GM12801 (cell line): ENCODE measurements around the gene INSYN1.

Experiments
- CTCF ChIP-seq: IDR thresholded peaks from one replicate; pipeline ENCODE4 v1.5.1; 2011; ENCODE audit warnings: control low read depth; ENCODE audit not compliant: insufficient read length; ENCODE audit errors: extremely low read depth

The INSYN1 gene

DNA sequence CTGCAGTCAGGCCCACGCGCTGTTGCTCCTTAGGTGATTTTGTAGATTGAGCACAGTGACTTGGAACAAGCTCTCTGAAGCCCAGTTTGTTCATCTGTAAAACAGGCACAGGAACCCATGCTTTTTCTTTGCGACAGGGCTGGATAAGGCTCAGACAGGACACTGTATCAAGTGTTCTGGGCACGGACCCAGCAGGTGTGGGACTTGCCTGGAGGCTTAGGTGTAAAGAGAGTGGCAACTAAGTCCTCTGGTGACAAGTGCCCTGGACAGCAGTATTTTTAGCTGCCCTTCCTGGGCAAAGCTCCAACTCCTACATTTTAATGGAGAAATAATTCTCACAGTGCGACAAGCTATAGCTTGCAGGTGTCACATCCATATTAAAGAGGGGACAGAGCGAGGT lies 36.7 kb downstream of the INSYN1 start:
- no peak for TF ChIP-seq CTCF

- TF ChIP-seq CTCF, result no peak
Measured at GRCh38 chr15:73715417-73715816, 37.7 kb downstream of the INSYN1 start.

- no peak for TF ChIP-seq CTCF
Measured at GRCh38 chr15:73714695-73715301, 38.4 kb downstream of the INSYN1 start.

GRCh38 chr15:73712107-73712506 lies 41.0 kb downstream of the INSYN1 start:
- no peak for TF ChIP-seq CTCF

- no peak for TF ChIP-seq CTCF
Measured at GRCh38 chr15:73711526-73711925, 41.6 kb downstream of the INSYN1 start.

GRCh38 chr15:73710321-73710720 lies 42.8 kb downstream of the INSYN1 start:
- no peak for TF ChIP-seq CTCF

DNA sequence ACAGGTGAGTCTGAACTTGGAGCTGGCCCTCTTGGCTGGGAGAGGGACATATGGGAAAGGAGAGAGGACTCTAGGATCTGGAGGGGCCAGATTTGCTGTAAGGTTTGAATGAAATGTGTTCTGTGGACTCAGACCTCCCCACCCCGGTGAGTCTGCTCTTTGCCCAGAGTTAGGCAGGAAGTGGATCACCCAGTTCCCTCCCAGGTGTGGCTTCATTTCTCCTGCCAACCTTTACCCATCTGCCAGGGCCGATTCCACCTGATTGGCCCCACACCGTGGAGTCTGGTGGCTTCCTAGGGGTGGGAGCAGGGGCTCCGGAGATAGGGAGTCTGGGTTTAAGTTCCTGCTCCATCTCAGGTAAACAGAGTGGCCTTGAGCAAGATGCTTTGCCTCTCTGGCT lies 43.5 kb downstream of the INSYN1 start:
- no peak for TF ChIP-seq CTCF
